PFSK-1 (cell line): ENCODE measurements around the gene DLX3.

ENCODE experiments used
- POLR2AphosphoS5 ChIP-seq: IDR thresholded peaks from 2 replicates; pipeline ENCODE4 v1.6.1; 2012; ENCODE audit warnings: low read depth, mild to moderate bottlenecking, control low read depth, low read length, moderate library complexity
- REST ChIP-seq, 2 experiments: IDR thresholded peaks; 2 replicates each; pipeline versions ENCODE4 v1.6.1 to v1.8.0; 2011 to 2012; ENCODE audit warnings: low read depth in 2 of 2, low read length in 2 of 2, control low read depth in 1 of 2, inconsistent platforms in 1 of 2, mild to moderate bottlenecking in 1 of 2, moderate library complexity in 1 of 2; ENCODE audit not compliant: insufficient read depth in 1 of 2

GRCh38 chr17:50027172-50027880 lies 32.3 kb upstream of the DLX3 start:
- TF ChIP-seq POLR2AphosphoS5 (no peak), REST (IDR thresholded peaks at IDR 0.05; ENCODE audit: insufficient read depth in 1 of 2, low read depth in 2 of 2, low read length in 2 of 2) (no peak)
